B cell (primary cell): ENCODE data around the gene PHACTR3. TPM values are rescaled to one million over a fixed set of nuclear protein-coding genes. Genes with fewer than 3 reads are reported as not detected.

ENCODE experiments used
- ATAC-seq: fragments of 200-7000 bp; cut with Tn5 transposase; one replicate; pipeline ENCODE4 v1.10.0; 2021; ENCODE audit warnings: low read depth, mild to moderate bottlenecking, moderate number of reproducible peaks, moderate library complexity
- CTCF ChIA-PET: fragments of 350-600 bp; sonication (Branson Sonifier 250); formaldehyde crosslinking; loops from one replicate; lab custom pipeline; 2021; ENCODE audit warnings: antibody characterized with exemption, inconsistent platforms; lab: Charles Lee
- POLR2A ChIA-PET: fragments of 350-600 bp; sonication (Branson Sonifier 250); formaldehyde crosslinking; loops from one replicate; lab custom pipeline; 2021; ENCODE audit warnings: antibody characterized with exemption; lab: Charles Lee
- DNase-seq: peaks from one replicate; pipeline ENCODE4 v3.0.0; 2013
- H2AFZ ChIP-seq: 2 replicates; pipeline ENCODE4 v1.6.1; 2012; ENCODE audit warnings: mild to moderate bottlenecking, low read depth, low read length; ENCODE audit not compliant: insufficient read depth, poor library complexity, severe bottlenecking
- H3K27ac ChIP-seq, 2 donors: 1 replicate in 1 of 2; 2 replicates in 1 of 2; pipeline ENCODE4 v1.5.1; 2012 to 2013; ENCODE audit warnings: low read length in 2 of 2, mild to moderate bottlenecking in 2 of 2, moderate library complexity in 1 of 2
- H3K27me3 ChIP-seq, 4 experiments: fragments of 200-600 bp in 1 of 4; sonication (generic) in 1 of 4; replicated peaks in 1 of 4; 1 replicate in 2 of 4; 2 replicates in 2 of 4; pipeline versions ENCODE4 v1.6.1 to v1.7.0; 2013 to 2016; ENCODE audit warnings: low read length in 3 of 4, mild to moderate bottlenecking in 2 of 4, mixed read lengths in 1 of 4, moderate library complexity in 1 of 4; ENCODE audit not compliant: insufficient read depth in 4 of 4, control insufficient read depth in 3 of 4; ENCODE audit errors: control extremely low read depth in 1 of 4
- H3K36me3 ChIP-seq, 2 experiments: replicated peaks in 1 of 2; 1 replicate in 1 of 2; 2 replicates in 1 of 2; pipeline versions ENCODE4 v1.6.1 to v1.7.1; 2013; ENCODE audit warnings: low read length in 1 of 2; ENCODE audit not compliant: insufficient read depth in 2 of 2, control insufficient read depth in 1 of 2; ENCODE audit errors: control extremely low read depth in 1 of 2, extremely low read depth in 1 of 2
- H3K4me1 ChIP-seq, 2 donors: fragments of 200-600 bp in 1 of 2; sonication (generic) in 1 of 2; 1 replicate in 1 of 2; 2 replicates in 1 of 2; pipeline versions ENCODE4 v1.5.1 to v1.6.1; 2013 to 2017; ENCODE audit warnings: low read length in 2 of 2; ENCODE audit not compliant: control insufficient read depth in 2 of 2, insufficient read depth in 2 of 2
- H3K4me2 ChIP-seq: replicated peaks from 2 replicates; pipeline ENCODE3; 2012; ENCODE audit warnings: mild to moderate bottlenecking, low read depth, low read length; ENCODE audit not compliant: poor library complexity, severe bottlenecking
- H3K4me3 ChIP-seq, 5 experiments: fragments of 200-600 bp in 1 of 5; sonication (generic) in 1 of 5; 1 replicate in 3 of 5; 2 replicates in 2 of 5; pipeline versions ENCODE4 v1.5.1 to v1.7.0; 2011 to 2016; ENCODE audit warnings: low read length in 4 of 5, mild to moderate bottlenecking in 4 of 5, low read depth in 2 of 5, control low read depth in 1 of 5, moderate library complexity in 1 of 5; ENCODE audit not compliant: insufficient read depth in 1 of 5; ENCODE audit errors: control extremely low read depth in 1 of 5, extremely low read depth in 1 of 5
- H3K79me2 ChIP-seq: fragments of 200-600 bp; sonication (generic); one replicate; pipeline ENCODE4 v1.6.0; 2016; ENCODE audit warnings: low read length; ENCODE audit not compliant: control insufficient read depth, insufficient read depth
- H3K9ac ChIP-seq: fragments of 200-600 bp; sonication (generic); 2 replicates; pipeline ENCODE4 v1.6.1; 2017; ENCODE audit warnings: mild to moderate bottlenecking, low read length, moderate library complexity
- H3K9me3 ChIP-seq, 3 donors: one replicate each; pipeline versions ENCODE4 v1.6.1 to v1.7.1; 2013; ENCODE audit warnings: low read length in 2 of 3; ENCODE audit not compliant: control insufficient read depth in 2 of 3, insufficient read depth in 1 of 3; ENCODE audit errors: control extremely low read depth in 1 of 3
- H4K20me1 ChIP-seq: 2 replicates; pipeline ENCODE4 v1.6.0; 2012; ENCODE audit warnings: mild to moderate bottlenecking, low read length; ENCODE audit not compliant: insufficient read depth, control insufficient read depth, poor library complexity, severe bottlenecking
- H3K27ac Mint-ChIP-seq: one replicate; pipeline ENCODE4 v1.8.0; 2021; ENCODE audit warnings: mixed read lengths
- H3K27me3 Mint-ChIP-seq: one replicate; pipeline ENCODE4 v1.8.0; 2021; ENCODE audit warnings: mixed read lengths
- H3K4me1 Mint-ChIP-seq: one replicate; pipeline ENCODE4 v1.8.0; 2021; ENCODE audit warnings: mixed read lengths
- H3K4me3 Mint-ChIP-seq: one replicate; pipeline ENCODE4 v1.8.0; 2021; ENCODE audit warnings: mixed read lengths
- H3K9me3 Mint-ChIP-seq: one replicate; pipeline ENCODE4 v1.8.0; 2022; ENCODE audit warnings: mixed read lengths; ENCODE audit not compliant: insufficient read depth
- CTCF ChIP-seq: fragments of 200-600 bp; IDR thresholded peaks from one replicate; pipeline ENCODE4 v1.8.0; 2022; ENCODE audit warnings: antibody characterized with exemption, mild to moderate bottlenecking
- EZH2 ChIP-seq: IDR thresholded peaks from 2 replicates; pipeline ENCODE4 v1.6.1; 2012; ENCODE audit warnings: borderline replicate concordance, low read depth, mild to moderate bottlenecking, moderate library complexity, low read length; ENCODE audit not compliant: insufficient read depth, poor library complexity, severe bottlenecking
- WGBS: methylation state at CpG from one replicate; pipeline ENCODE4 v1.1.5; 2013; ENCODE audit warnings: missing lambda C conversion rate; ENCODE audit not compliant: insufficient coverage; 5-methylcytosine and 5-hydroxymethylcytosine counted together
- intact Hi-C: fragments of 100-400 bp; cut with micrococcal nuclease; formaldehyde crosslinking; loops from one replicate; pipeline ENCODE4 v1.10.0; 2022
- polyA plus RNA-seq: library from polyadenylated mRNA; depleted of rRNA; stranded (reverse); fragments of >200 nt; gene quantifications from 2 replicates; pipeline ENCODE4 v1.2.3, GENCODE V29; 2012
- total RNA-seq, 2 donors: library from RNA; stranded (reverse); fragments of 120-200 nt in 1 of 2; gene quantifications; 1 replicate in 1 of 2; 2 replicates in 1 of 2; pipeline versions ENCODE4 v1.2.3 to v1.2.4, GENCODE V29; 2013 to 2022

Gene PHACTR3
- total and polyA plus RNA-seq, 2 donors (not counting 1 experiment from before 2014, with no cell fraction given): not detected

DNA sequence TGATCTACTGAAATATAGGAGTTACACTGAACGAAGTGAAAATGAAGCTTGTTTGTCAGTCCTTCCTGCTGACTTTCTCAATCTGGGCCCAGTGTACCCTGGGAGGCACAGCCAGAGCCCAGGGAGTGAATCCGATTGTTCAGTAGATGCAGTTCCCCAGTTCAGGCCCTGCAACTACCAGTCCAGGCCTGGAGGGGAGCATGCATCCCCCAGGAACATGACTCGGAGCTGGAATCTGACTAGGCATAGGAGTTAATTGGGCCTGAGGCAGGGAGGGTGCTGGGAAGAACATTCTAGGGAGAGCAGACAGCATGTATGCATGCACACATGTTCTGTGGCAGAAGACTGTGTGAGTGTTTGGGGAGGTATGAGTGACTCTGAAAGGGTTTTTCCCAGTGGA is 42.1 kb downstream of the PHACTR3 start:
- DNase-seq (no peak), ATAC-seq (no peak)
- CTCF ChIA-PET: no interaction called here
- Histone ChIP-seq H3K9ac (no peak overlapping the region), H3K27ac (no peak overlapping the region), H3K4me2 (no peak overlapping the region), H3K4me3 (no peak overlapping the region), H3K27me3 (no peaks in the 10 kb centered on the region), H3K79me2 (no peaks in the 10 kb centered on the region), H4K20me1 (no peaks in the 10 kb centered on the region), H3K36me3 (no peaks in the 10 kb centered on the region), H2AFZ (no peak overlapping the region), H3K4me1 (no peaks in the 10 kb centered on the region), H3K9me3 (peaks cover 0 to 18% (median 0%) of the 10 kb centered on the region in 3 donors)
- Mint-ChIP-seq H3K27ac (no peak overlapping the region), H3K4me1 (no peaks in the 10 kb centered on the region), H3K9me3 (peaks cover 7% of the 10 kb centered on the region), H3K27me3 (no peaks in the 10 kb centered on the region), H3K4me3 (no peak overlapping the region)
- TF ChIP-seq EZH2: no peak
- POLR2A ChIA-PET: no interaction called here
- intact Hi-C loops: no loop called here
- WGBS: 78% methylated on average over 3 of the region's 3 CpGs

DNA sequence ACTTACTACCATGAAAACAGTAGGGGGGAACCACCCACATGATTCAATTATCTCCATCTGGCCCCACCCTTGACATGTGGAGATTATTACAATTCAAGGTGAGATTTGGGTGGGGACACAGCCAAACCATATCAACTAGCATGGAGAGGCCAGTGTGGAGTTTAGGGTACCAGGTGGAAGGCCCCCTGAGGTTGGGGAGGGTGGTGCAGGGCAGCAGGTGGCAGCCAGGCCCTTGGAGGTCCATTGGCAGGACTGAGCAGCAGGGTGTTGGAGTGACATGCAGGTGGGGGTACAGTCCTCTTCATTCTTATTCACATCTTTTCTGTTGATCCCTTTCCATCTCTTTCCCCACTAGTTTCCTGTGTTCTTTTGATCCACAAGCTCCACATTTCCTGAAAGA is 42.9 kb downstream of the PHACTR3 start:
- H3K4me1 Mint-ChIP-seq: no peaks in the 10 kb centered on the region
- no peak overlapping the region for H3K27ac Mint-ChIP-seq
- ChIA-PET CTCF (no interaction called here), POLR2A (no interaction called here)
- H3K27ac ChIP-seq: no peak overlapping the region
- no peak overlapping the region for H3K4me2 ChIP-seq
- ATAC-seq: no peak
- H4K20me1 ChIP-seq: no peaks in the 10 kb centered on the region
- intact Hi-C loops: no loop called here
- no peak for TF ChIP-seq CTCF
- no peak for TF ChIP-seq EZH2
- H2AFZ ChIP-seq: no peak overlapping the region
- H3K4me1 ChIP-seq: no peaks in the 10 kb centered on the region
- H3K9ac ChIP-seq: no peak overlapping the region
- H3K79me2 ChIP-seq: no peaks in the 10 kb centered on the region
- peaks cover 7% of the 10 kb centered on the region for H3K9me3 Mint-ChIP-seq
- no peaks in the 10 kb centered on the region for H3K27me3 ChIP-seq
- H3K36me3 ChIP-seq: no peaks in the 10 kb centered on the region
- H3K9me3 ChIP-seq: peaks cover 0 to 18% (median 0%) of the 10 kb centered on the region in 3 donors
- H3K27me3 Mint-ChIP-seq: no peaks in the 10 kb centered on the region
- no peak overlapping the region for H3K4me3 Mint-ChIP-seq
- H3K4me3 ChIP-seq: no peak overlapping the region
- no peak for DNase-seq
